ENCODE data around the gene GATAD2A.

GATAD2A gene

GRCh38 chr19:19532806-19533701 lies 127.6 kb downstream of the GATAD2A start:
- no peak for DNase-seq (ENCODE audit: low spot score)

DNA sequence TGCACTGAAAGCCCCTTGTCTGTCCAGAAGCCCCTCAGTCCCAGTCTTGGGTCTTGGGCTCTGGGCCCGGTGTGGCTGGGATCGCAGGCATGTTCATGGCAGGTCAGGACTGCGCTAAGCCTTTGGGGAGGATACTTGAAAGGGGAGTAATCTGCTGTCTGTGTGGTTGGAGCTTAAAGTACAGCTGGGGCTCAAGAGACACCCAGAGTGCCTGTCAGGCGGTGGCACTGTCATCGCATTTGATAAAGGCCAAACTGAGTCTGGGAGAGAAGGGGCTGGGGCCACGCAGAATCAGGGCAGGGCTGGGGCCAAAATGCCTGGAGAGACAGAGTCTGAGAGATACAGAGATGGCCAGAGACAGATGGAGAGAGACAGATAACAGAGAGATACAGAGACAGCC lies 128.4 kb downstream of the GATAD2A start:
- no peak for DNase-seq (ENCODE audit: low spot score)

GRCh38 chr19:19534556-19535265 lies 129.2 kb downstream of the GATAD2A start:
- DNase-seq (ENCODE audit: low spot score): no peak

- DNase-seq (ENCODE audit: low spot score): no peak
Observed at GRCh38 chr19:19535311-19536191, 130.1 kb downstream of the GATAD2A start.

DNA sequence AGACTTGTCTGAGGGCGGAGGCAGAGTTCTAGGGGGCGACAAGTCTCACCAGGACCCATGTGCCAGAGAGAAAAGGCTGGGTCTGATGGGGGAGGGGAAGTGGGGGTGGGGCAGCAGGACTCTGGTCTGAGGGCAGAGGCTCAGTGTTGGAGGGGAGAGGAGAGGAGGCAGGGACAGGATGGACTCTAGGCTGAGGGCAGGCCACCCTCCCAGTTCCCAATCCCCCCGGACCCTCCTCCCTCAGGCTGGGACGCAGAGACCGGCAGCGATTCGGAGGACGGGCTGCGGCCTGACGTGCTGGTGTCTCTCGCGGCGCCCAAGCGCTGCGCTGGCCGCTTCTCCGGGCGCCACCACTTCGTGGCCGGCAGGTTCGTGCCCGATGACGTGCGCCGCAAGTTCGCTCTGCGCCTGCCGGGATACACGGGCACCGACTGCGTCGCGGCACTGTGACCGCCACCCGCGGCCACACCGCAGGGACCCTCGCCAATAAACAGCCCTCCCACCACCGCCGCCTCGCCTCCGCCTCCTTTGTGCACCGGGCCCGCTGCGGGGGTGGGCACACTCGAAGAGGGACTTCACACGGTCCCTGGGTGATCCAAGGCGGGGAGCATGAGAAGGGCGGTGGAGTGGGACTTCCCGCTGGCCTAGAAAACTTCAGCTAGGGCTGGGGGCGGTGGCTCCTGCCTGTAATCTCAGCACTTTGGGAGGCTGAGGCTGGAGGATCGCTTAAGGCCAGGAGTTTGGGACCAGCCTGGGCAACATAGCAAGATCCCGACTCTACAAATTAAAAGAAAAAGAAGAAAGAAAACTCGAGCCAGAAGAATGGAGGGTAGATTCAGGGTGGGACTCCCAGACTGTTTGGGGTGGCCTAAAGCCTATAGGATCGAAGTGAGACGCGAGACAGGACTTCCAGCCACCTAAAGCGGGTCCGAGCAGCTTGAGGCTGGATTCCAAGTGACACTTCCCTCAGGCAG lies 131.9 kb downstream of the GATAD2A start:
- DNase-seq (ENCODE audit: low spot score): no peak

GRCh38 chr19:19538061-19538784 lies 132.7 kb downstream of the GATAD2A start, which contains the start of gene CILP2:
Gene CILP2, plus strand, starts transcription at chr19:19538265. Its CDS starts 85 bp downstream, at chr19:19538350.
- peak; percentile 64 for DNase-seq (ENCODE audit: low spot score)

DNA sequence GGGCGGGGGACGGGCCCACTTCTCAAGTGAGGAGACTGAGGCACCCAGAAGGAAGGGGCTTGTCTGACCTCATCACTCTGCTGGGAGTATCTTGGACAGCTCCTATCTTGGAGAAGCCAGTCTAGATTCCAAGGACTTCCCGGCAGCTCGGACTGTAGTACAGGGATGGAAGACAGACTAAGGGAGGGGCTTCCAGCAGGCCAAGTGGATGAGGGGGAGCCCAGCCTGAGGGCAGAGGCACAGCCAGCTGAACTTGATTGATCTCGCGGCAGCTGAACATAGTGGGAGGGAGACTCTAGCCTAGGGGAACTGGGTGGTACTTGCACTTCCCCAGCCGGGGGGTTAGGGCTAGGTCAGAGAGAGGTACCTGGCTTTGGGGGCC lies 133.3 kb downstream of the GATAD2A start:
- DNase-seq (ENCODE audit: low spot score): no peak

DNA sequence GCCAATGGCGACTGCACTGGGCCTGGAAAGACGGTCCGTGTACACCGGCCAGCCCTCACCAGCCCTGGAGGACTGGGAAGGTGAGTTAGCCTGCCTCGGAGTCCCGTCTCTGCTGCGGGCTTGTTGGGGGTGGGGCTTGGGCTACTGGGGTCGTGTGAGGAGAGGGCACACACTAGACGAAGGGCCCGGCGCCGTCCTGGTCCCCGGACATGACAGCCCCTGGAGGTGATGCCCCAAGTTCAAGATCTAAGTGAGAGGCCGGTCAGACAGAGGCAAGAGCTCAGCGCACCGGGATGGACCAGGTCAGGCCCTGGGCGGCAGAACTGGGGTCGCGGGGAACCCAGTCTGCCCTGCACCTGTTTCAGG lies 134.2 kb downstream of the GATAD2A start:
- DNase-seq (ENCODE audit: low spot score): no peak

GRCh38 chr19:19540064-19540714 lies 134.7 kb downstream of the GATAD2A start:
- DNase-seq (ENCODE audit: low spot score): peak; percentile 64

DNA sequence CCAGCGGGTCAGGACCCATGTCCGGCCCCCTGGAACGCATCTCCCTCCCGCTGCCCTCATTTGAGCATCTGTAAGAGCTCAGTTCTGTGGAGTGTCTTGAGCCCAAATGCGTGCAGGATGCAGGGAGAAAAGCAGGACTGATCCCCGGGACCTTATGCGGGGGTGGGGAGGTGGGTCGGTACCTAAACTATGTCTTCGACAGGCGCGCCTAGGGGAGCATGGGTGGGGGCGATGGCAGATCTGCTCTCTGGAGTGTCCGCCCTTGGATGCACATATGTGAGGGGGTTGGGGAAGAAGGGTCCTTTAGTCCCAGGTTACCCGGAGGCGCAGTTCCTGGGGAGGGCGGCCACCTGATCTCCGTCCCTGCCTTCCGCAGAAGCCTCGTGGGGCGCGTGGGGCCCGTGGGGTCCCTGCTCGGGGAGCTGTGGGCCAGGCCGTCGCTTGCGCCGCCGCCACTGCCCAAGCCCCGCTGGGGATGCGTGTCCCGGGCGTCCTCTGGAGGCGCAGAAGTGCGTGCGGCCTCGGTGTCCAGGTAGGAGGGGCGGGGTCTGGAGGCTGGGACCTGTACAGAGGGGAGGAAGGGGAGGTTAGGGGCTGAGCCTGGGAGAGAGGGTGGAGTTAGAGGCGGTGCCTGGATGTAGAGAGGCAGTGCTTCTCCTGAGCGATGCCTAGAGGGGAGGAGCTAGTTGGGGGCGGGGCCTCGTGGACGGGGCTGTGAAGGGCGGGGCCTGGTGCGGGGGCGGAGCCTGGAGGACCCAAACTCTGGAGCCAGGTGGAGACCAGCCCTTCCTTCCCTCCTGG lies 135.4 kb downstream of the GATAD2A start:
- DNase-seq (ENCODE audit: low spot score): peak; percentile 66

- DNase-seq (ENCODE audit: low spot score): no peak
Observed at GRCh38 chr19:19541616-19542015, 136.1 kb downstream of the GATAD2A start.

DNA sequence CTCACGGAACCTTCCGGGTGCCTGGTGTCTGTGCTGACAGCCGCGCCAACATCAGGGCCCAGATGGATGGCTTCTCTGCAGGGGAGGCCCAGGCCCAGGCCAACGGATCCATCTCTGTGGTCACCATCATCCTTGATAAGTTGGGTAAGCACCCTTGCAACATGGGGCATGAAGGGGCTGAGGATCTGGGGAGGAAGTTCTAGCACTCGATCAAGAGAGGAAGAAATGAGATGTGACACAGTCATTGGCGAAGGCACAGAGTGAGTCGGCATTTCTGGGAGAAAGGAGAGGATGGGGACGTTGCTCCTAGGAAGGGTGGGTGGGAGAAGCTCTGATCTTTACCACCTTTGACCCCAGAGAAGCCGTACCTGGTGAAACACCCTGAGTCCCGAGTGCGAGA lies 137.0 kb downstream of the GATAD2A start:
- no peak for DNase-seq (ENCODE audit: low spot score)

DNA sequence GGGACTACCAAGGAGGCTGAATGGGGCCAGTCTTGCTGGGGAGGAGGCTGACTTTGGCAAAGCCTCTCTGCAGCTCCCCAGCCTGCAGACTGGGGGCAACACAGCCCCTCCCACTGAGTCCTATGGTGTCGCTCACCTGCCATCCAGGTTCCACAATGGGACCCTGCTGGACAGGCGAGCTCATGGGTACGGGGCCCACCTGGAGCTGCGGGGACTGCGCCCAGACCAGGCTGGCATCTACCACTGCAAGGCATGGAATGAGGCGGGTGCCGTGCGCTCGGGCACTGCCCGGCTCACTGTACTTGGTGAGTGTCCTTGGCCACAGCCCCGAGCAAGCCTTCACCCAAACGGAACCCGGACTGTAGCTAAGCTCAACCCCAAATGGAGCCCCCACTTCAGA lies 137.6 kb downstream of the GATAD2A start:
- DNase-seq (ENCODE audit: low spot score): no peak

GRCh38 chr19:19543640-19544039 lies 138.2 kb downstream of the GATAD2A start:
- no peak for DNase-seq (ENCODE audit: low spot score)

DNA sequence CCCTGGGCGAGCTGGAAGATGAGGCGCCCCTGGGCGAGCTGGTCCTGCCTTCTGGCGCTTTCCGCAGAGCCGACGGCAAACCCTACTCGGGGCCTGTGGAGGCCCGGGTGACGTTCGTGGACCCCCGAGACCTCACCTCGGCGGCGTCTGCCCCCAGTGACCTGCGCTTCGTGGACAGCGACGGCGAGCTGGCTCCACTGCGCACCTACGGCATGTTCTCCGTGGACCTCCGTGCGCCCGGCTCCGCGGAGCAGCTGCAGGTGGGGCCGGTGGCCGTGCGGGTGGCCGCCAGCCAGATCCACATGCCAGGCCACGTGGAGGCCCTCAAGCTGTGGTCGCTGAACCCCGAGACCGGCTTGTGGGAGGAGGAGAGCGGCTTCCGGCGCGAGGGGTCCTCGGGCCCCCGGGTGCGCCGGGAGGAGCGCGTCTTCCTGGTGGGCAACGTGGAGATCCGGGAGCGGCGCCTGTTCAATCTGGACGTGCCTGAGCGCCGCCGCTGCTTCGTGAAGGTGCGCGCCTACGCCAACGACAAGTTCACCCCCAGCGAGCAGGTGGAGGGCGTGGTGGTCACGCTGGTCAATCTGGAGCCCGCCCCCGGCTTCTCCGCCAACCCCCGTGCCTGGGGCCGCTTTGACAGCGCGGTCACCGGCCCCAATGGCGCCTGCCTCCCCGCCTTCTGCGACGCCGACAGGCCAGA lies 138.9 kb downstream of the GATAD2A start:
- DNase-seq (ENCODE audit: low spot score): no peak

- DNase-seq (ENCODE audit: low spot score): no peak
Observed at GRCh38 chr19:19544954-19545591, 139.6 kb downstream of the GATAD2A start.

DNA sequence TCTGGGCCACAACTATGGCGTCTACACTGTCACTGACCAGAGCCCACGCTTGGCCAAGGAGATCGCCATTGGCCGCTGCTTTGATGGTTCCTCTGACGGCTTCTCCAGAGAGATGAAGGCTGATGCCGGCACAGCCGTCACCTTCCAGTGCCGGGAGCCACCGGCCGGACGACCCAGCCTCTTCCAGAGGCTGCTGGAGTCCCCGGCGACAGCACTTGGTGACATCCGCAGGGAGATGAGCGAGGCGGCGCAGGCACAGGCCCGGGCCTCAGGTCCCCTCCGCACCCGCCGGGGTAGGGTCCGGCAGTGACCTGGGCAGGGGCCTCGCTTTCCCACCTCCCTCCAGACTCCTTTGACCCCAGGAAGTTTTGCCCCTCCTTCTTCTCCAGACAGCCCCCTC lies 140.2 kb downstream of the GATAD2A start:
- DNase-seq (ENCODE audit: low spot score): no peak

GRCh38 chr19:19546751-19547162 lies 141.3 kb downstream of the GATAD2A start:
- no peak for DNase-seq (ENCODE audit: low spot score)

Data from AG08395 (cell line).